Keratinocyte (primary cell): ENCODE measurements around the gene TIAM1. TPM values are rescaled to one million over a fixed set of nuclear protein-coding genes. Genes with fewer than 3 reads are reported as not detected.

Source experiments
- DNase-seq: peaks from one replicate; pipeline ENCODE4 v3.0.0-alpha.2; 2011; ENCODE audit warnings: low read depth, missing footprints, low spot score
- FAIRE-seq: peaks from 2 replicates; lab custom pipeline; 2011; peaks lifted over from hg19 to GRCh38; lab: Jason Lieb, UNC
- H2AFZ ChIP-seq: 2 replicates; pipeline ENCODE4 v1.6.0; 2012; ENCODE audit warnings: low read length, control low read depth, inconsistent platforms; ENCODE audit not compliant: control insufficient read depth
- H3K27ac ChIP-seq: 2 replicates; pipeline ENCODE4 v1.5.1; 2011; ENCODE audit warnings: low read length; ENCODE audit not compliant: control insufficient read depth, insufficient read depth
- H3K27me3 ChIP-seq: 3 replicates; pipeline ENCODE4 v1.6.0; 2011; ENCODE audit warnings: low read length; ENCODE audit not compliant: control insufficient read depth, insufficient read depth; ENCODE audit errors: extremely low read depth
- H3K36me3 ChIP-seq, 2 experiments: 2 replicates in 1 of 2; 3 replicates in 1 of 2; pipeline ENCODE4 v1.5.1; 2011; ENCODE audit warnings: low read length in 2 of 2, mild to moderate bottlenecking in 1 of 2; ENCODE audit not compliant: control insufficient read depth in 2 of 2, insufficient read depth in 2 of 2; ENCODE audit errors: extremely low read depth in 1 of 2
- H3K4me1 ChIP-seq: 3 replicates; pipeline ENCODE4 v1.5.1; 2011; ENCODE audit warnings: low read length; ENCODE audit not compliant: control insufficient read depth, insufficient read depth; ENCODE audit errors: extremely low read depth
- H3K4me2 ChIP-seq: 3 replicates; pipeline ENCODE4 v1.6.0; 2011; ENCODE audit warnings: low read depth, low read length; ENCODE audit not compliant: control insufficient read depth, insufficient read depth; ENCODE audit errors: extremely low read depth
- H3K4me3 ChIP-seq, 3 experiments: fragments of 200-600 bp in 1 of 3; sonication (generic) in 1 of 3; 2 replicates in 2 of 3; 3 replicates in 1 of 3; pipeline ENCODE4 v1.5.1; 2011 to 2016; ENCODE audit warnings: low read length in 3 of 3, mild to moderate bottlenecking in 3 of 3, control low read depth in 2 of 3, inconsistent platforms in 1 of 3, low read depth in 1 of 3, mixed read lengths in 1 of 3, mixed run types in 1 of 3, moderate library complexity in 1 of 3; ENCODE audit not compliant: control insufficient read depth in 2 of 3, insufficient read depth in 2 of 3; ENCODE audit errors: extremely low read depth in 1 of 3
- H3K79me2 ChIP-seq: 2 replicates; pipeline ENCODE4 v1.6.0; 2012; ENCODE audit warnings: low read length; ENCODE audit not compliant: control insufficient read depth, insufficient read depth
- H3K9ac ChIP-seq: 3 replicates; pipeline ENCODE4 v1.6.0; 2011; ENCODE audit warnings: low read length; ENCODE audit not compliant: control insufficient read depth, insufficient read depth; ENCODE audit errors: extremely low read depth
- H3K9me1 ChIP-seq: 3 replicates; pipeline ENCODE4 v1.6.0; 2011; ENCODE audit warnings: low read length; ENCODE audit not compliant: control insufficient read depth, insufficient read depth; ENCODE audit errors: extremely low read depth
- H3K9me3 ChIP-seq: 2 replicates; pipeline ENCODE4 v1.5.1; 2012; ENCODE audit warnings: low read depth, low read length; ENCODE audit not compliant: control insufficient read depth
- H4K20me1 ChIP-seq: 3 replicates; pipeline ENCODE4 v1.6.0; 2011; ENCODE audit warnings: low read length; ENCODE audit not compliant: control insufficient read depth, insufficient read depth; ENCODE audit errors: extremely low read depth
- CTCF ChIP-seq, 3 experiments: IDR thresholded peaks in 1 of 3; conservative IDR thresholded peaks in 1 of 3; optimal IDR thresholded peaks in 1 of 3; 2 replicates in 2 of 3; 3 replicates in 1 of 3; pipeline versions ENCODE3 to v1.5.1; 2011; ENCODE audit warnings: low read length in 3 of 3, mild to moderate bottlenecking in 3 of 3, moderate library complexity in 2 of 3, control low read depth in 1 of 3, inconsistent platforms in 1 of 3; ENCODE audit not compliant: insufficient read depth in 2 of 3; ENCODE audit errors: extremely low read depth in 1 of 3
- EZH2 ChIP-seq: IDR thresholded peaks from one replicate; pipeline ENCODE4 v1.6.1; 2012; ENCODE audit warnings: inconsistent platforms, mild to moderate bottlenecking, low read length, moderate library complexity
- dilution Hi-C: fragments of 300-500 bp; cut with MboI; formaldehyde crosslinking; loops from one replicate; pipeline ENCODE4 v1.7.0; 2020; ENCODE audit warnings: low sequenced_read_pairs; ENCODE audit not compliant: extremely low pct_ligation_motif_present
- polyA plus RNA-seq, 5 experiments: library from polyadenylated mRNA; depleted of rRNA in 3 of 5; stranded (reverse) in 3 of 5; stranded (forward) in 1 of 5; unstranded in 1 of 5; fragments of >200 nt; gene quantifications; 1 replicate in 1 of 5; 2 replicates in 3 of 5; 3 replicates in 1 of 5; pipeline versions ENCODE4 v1.2.1 to v1.2.3, GENCODE V29; 2011 to 2012; ENCODE audit warnings: missing spikeins in 2 of 5, low read depth in 1 of 5, low replicate concordance in 1 of 5

Gene TIAM1
- polyA plus RNA-seq, 1 donor (not counting 4 experiments of a cell fraction or from before 2014, with no cell fraction given), result 8.3 TPM

GRCh38 chr21:31072533-31072932 is 271.5 kb downstream of the TIAM1 start:
- no peak overlapping the region for H3K9ac ChIP-seq
- H3K79me2 ChIP-seq, result no peaks in the 10 kb centered on the region
- DNase-seq, result no peak
- dilution Hi-C loops, result no loop called here
- no peak overlapping the region for H3K27ac ChIP-seq
- no peak overlapping the region for H3K4me2 ChIP-seq
- H3K36me3 ChIP-seq, result no peaks in the 10 kb centered on the region
- no peak for TF ChIP-seq EZH2
- TF ChIP-seq CTCF (optimal IDR thresholded peaks at IDR 0.05 in 1 of 3, IDR thresholded peaks at IDR 0.05 in 1 of 3, conservative IDR thresholded peaks at IDR 0.05 in 1 of 3; ENCODE audit: extremely low read depth in 1 of 3, insufficient read depth in 2 of 3, low read length in 3 of 3), result no peak
- FAIRE-seq, result no peak
- no peaks in the 10 kb centered on the region for H3K27me3 ChIP-seq
- H3K4me1 ChIP-seq, result no peaks in the 10 kb centered on the region
- H2AFZ ChIP-seq, result no peak overlapping the region
- H3K4me3 ChIP-seq, result no peak overlapping the region
- H3K9me3 ChIP-seq, result no peaks in the 10 kb centered on the region
- H3K9me1 ChIP-seq, result no peaks in the 10 kb centered on the region
- H4K20me1 ChIP-seq, result no peaks in the 10 kb centered on the region
